Neural crest cell (in vitro differentiated cells): ENCODE measurements around the gene TCF4. TPM values are rescaled to one million over a fixed set of nuclear protein-coding genes. Genes with fewer than 3 reads are reported as not detected.

ENCODE experiments used
- DNase-seq: peaks from one replicate; pipeline ENCODE4 v3.0.0; 2021; ENCODE audit warnings: low read depth, mixed read lengths, low spot score
- H3K27ac Mint-ChIP-seq: one replicate; pipeline ENCODE4 v1.8.0; 2021; ENCODE audit warnings: mild to moderate bottlenecking, mixed read lengths; ENCODE audit not compliant: unreplicated experiment
- H3K27me3 Mint-ChIP-seq: 2 replicates; pipeline ENCODE4 v1.8.0; 2021; ENCODE audit warnings: low read depth, mild to moderate bottlenecking, mixed read lengths
- H3K36me3 Mint-ChIP-seq: 2 replicates; pipeline ENCODE4 v1.8.0; 2021; ENCODE audit warnings: low read depth, mild to moderate bottlenecking, mixed read lengths
- H3K4me1 Mint-ChIP-seq: 2 replicates; pipeline ENCODE4 v1.8.0; 2021; ENCODE audit warnings: mixed read lengths
- H3K4me3 Mint-ChIP-seq: one replicate; pipeline ENCODE4 v1.8.0; 2021; ENCODE audit warnings: mild to moderate bottlenecking, mixed read lengths
- H3K9me3 Mint-ChIP-seq: 2 replicates; pipeline ENCODE4 v1.8.0; 2021; ENCODE audit warnings: mixed read lengths
- CTCF ChIP-seq: fragments of 200-600 bp; sonication (generic); conservative IDR thresholded peaks from 2 replicates; pipeline ENCODE4 v1.5.0; 2021; ENCODE audit warnings: antibody characterized with exemption, mild to moderate bottlenecking
- total RNA-seq: library from RNA; stranded (reverse); gene quantifications from 2 replicates; pipeline ENCODE4 v1.2.1, GENCODE V29; 2021

The TCF4 gene
- total RNA-seq, 1 donor from 2014 or later: 89.9 TPM

GRCh38 chr18:55501579-55501978, 86.4 kb downstream of the TCF4 start:
- H3K4me3 Mint-ChIP-seq: peak overlapping the region; percentile 63
- peaks cover 5% of the 10 kb centered on the region for H3K36me3 Mint-ChIP-seq
- TF ChIP-seq CTCF: no peak
- DNase-seq: no peak
- peaks cover 32% of the 10 kb centered on the region for H3K4me1 Mint-ChIP-seq
- H3K27me3 Mint-ChIP-seq: no peaks in the 10 kb centered on the region
- H3K9me3 Mint-ChIP-seq: peaks cover 2% of the 10 kb centered on the region
- H3K27ac Mint-ChIP-seq: peak overlapping the region; percentile 74

GRCh38 chr18:55500316-55501086, 87.5 kb downstream of the TCF4 start:
- H3K36me3 Mint-ChIP-seq: peaks cover 5% of the 10 kb centered on the region
- peaks cover 2% of the 10 kb centered on the region for H3K9me3 Mint-ChIP-seq
- peaks cover 36% of the 10 kb centered on the region for H3K4me1 Mint-ChIP-seq
- no peak for TF ChIP-seq CTCF
- no peak overlapping the region for H3K27ac Mint-ChIP-seq
- H3K27me3 Mint-ChIP-seq: no peaks in the 10 kb centered on the region
- no peak for DNase-seq
- no peak overlapping the region for H3K4me3 Mint-ChIP-seq

- no peak for TF ChIP-seq CTCF
Observed at GRCh38 chr18:55499526-55499925, 88.5 kb downstream of the TCF4 start.

GRCh38 chr18:55497825-55498403, 90.1 kb downstream of the TCF4 start:
- Mint-ChIP-seq H3K4me1 (peaks cover 44% of the 10 kb centered on the region), H3K36me3 (no peaks in the 10 kb centered on the region), H3K9me3 (no peaks in the 10 kb centered on the region), H3K27ac (no peak overlapping the region), H3K4me3 (no peak overlapping the region), H3K27me3 (no peaks in the 10 kb centered on the region)
- no peak for DNase-seq
- no peak for TF ChIP-seq CTCF

More at GRCh38 chr18:55499526-55499925, 88.5 kb downstream of the TCF4 start:
- no peak for DNase-seq
- Mint-ChIP-seq H3K36me3 (peaks cover 3% of the 10 kb centered on the region), H3K9me3 (no peaks in the 10 kb centered on the region), H3K4me3 (no peak overlapping the region), H3K27ac (no peak overlapping the region), H3K4me1 (peaks cover 46% of the 10 kb centered on the region), H3K27me3 (no peaks in the 10 kb centered on the region)

GRCh38 chr18:55494899-55495298, 93.1 kb downstream of the TCF4 start:
- DNase-seq: no peak
- Mint-ChIP-seq H3K27ac (no peak overlapping the region), H3K36me3 (no peaks in the 10 kb centered on the region), H3K4me3 (no peak overlapping the region), H3K9me3 (no peaks in the 10 kb centered on the region), H3K4me1 (peaks cover 36% of the 10 kb centered on the region), H3K27me3 (no peaks in the 10 kb centered on the region)
- no peak for TF ChIP-seq CTCF
